Measurements from ENCODE around the gene MRPL54. TPM values are rescaled to one million over a fixed set of nuclear protein-coding genes. Genes with fewer than 3 reads are reported as not detected.
A peak's percentile ranks its signal among the peaks of the same experiment; 100 is the strongest.

Gene MRPL54
- 10 to 100 TPM; 23.3 to 86.3 (median 63.3) TPM for total RNA-seq

DNA sequence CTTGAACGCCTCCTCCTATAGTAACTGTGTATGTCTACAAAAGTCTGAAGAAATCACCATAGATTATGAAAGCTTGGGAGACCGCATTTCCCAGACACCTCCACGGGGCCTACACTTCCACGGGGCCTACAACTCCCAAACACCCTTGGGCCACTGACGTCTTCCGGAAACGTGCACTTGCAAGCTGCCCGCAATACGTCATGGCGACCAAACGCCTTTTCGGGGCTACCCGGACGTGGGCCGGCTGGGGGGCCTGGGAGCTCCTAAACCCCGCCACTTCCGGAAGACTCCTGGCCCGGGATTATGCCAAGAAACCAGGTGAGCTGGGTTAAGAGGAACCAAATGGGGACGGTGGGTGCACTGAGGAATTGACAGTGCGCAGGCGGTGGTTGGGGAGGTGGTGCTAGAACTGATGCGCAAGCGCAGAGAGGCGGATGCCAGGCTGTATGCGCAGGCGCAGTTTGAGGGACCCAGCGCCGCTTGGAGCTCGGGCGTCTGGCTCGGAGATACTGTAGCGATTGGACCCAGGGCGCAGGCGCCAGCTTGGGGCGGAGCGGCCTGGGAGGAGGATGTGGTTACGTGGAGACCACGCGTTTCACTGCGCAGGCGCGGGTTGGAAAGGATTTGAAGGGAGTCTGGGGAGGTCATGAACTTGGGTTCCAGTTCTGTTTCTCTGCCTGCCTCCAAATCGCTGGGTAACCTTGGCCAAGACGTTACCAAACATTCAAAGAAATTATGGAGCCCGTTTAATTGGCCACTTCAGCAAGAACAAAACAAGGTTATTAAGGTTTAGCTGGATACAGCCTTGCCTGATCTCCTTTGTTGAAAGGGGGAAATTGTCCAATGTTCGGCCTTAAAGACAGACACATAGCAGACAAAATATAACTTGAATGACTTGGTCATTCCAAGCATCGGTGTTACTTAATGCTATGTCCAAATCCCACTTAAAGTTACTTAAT, at the start of gene MRPL54:
Gene MRPL54, plus strand, starts transcription at position 182 of the 959 bp plus-strand sequence. Its CDS starts 19 bp downstream, at position 201.
- in situ Hi-C loops (cut with MboI; ENCODE audit: low sequenced_read_pairs in 4 of 4) (no loop called here), intact Hi-C loops (cut with DNase I; ENCODE audit: low total_unique reads) (loop anchor here (2.0 to 5.0 kb wide), 7 partner anchors 222 to 1925 kb away; partner anchors contain the start of genes ANKRD24, EEF2, FZR1 and SIRT6)
- no peaks in the 10 kb centered on the region for H3K9me3 ChIP-seq
- H3K27me3 ChIP-seq = no peaks in the 10 kb centered on the region
- peak within 1 kb of the TSS; percentile 92 to 100 (median 98) for H3K27ac ChIP-seq
- DNase-seq (peak; percentile 98 to 99), ATAC-seq (peak; percentile 95 to 96)
- peak; percentile 68 to 78 for TF ChIP-seq POLR2A (IDR thresholded peaks at IDR 0.05)
- TF ChIP-seq, protein P1, sequence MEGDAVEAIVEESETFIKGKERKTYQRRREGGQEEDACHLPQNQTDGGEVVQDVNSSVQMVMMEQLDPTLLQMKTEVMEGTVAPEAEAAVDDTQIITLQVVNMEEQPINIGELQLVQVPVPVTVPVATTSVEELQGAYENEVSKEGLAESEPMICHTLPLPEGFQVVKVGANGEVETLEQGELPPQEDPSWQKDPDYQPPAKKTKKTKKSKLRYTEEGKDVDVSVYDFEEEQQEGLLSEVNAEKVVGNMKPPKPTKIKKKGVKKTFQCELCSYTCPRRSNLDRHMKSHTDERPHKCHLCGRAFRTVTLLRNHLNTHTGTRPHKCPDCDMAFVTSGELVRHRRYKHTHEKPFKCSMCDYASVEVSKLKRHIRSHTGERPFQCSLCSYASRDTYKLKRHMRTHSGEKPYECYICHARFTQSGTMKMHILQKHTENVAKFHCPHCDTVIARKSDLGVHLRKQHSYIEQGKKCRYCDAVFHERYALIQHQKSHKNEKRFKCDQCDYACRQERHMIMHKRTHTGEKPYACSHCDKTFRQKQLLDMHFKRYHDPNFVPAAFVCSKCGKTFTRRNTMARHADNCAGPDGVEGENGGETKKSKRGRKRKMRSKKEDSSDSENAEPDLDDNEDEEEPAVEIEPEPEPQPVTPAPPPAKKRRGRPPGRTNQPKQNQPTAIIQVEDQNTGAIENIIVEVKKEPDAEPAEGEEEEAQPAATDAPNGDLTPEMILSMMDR (IDR thresholded peaks at IDR 0.05 in 4 of 5, conservative IDR thresholded peaks at IDR 0.05 in 1 of 5) = no peak
- peaks cover 0 to 39% of the 10 kb centered on the region in 2 donors for H3K36me3 ChIP-seq
- H3K4me3 ChIP-seq = peak within 1 kb of the TSS; percentile 83 to 97 (median 90)
- H3K4me1 ChIP-seq = peaks cover 21 to 22% of the 10 kb centered on the region in 2 donors

DNA sequence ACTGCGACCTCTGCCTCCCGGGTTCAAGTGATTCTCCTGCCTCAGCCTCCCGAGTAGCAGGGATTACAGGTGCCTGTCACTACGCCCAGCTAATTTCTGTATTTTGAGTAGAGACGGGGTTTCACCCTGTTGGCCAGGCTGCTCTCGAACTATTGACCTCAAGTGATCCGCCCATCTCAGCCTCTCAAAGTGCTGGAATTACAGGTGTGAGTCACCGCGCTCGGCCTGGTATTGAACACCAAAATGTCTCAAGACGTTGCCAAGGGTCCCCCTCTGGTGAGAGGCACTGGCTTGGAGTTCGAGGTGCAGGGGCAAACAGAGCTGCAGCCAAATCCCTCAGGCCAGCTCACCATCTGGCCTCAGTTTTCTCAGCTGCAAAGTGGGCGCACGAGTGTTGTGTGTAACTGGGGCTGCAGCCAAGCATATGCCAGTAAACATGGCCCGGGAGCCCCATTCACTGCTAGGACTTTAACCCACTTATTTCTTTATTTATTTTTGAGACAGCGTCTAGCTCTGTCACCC, 46.3 kb upstream of the MRPL54 start:
- Histone ChIP-seq H3K27me3 (peaks cover 16 to 35% (median 22%) of the 10 kb centered on the region in 3 donors), H3K9me3 (no peaks in the 10 kb centered on the region), H3K4me1 (no peaks in the 10 kb centered on the region), H3K27ac (no peak overlapping the region), H3K4me3 (no peak overlapping the region), H3K36me3 (no peaks in the 10 kb centered on the region)
- in situ Hi-C loops (cut with MboI; ENCODE audit: low sequenced_read_pairs in 4 of 4) (no loop called here), intact Hi-C loops (cut with DNase I; ENCODE audit: low total_unique reads) (no loop called here)
- ATAC-seq = no peak
- DNase-seq = no peak
- no peak for TF ChIP-seq POLR2A (IDR thresholded peaks at IDR 0.05)
- TF ChIP-seq, protein P1 (IDR thresholded peaks at IDR 0.05 in 4 of 5, conservative IDR thresholded peaks at IDR 0.05 in 1 of 5) = no peak

DNA sequence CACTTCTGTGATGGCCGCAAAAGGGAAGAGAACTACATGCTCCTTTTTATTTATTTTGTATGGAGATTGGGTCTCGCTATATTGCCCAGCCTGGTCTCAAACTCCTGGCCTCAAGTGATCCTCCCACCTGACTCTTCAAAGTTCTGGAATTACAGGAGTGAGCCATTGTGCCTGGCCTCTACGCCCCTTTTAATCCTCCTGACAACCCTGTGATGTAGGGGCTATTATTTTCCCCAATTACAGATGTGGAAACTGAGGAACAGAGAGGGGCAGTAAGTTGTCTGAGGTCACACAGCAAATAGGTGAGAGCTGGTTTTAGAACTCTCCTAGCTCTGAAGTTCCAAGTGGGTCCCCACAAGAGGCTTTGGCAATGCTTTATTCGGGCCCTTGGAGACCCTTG, 42.6 kb upstream of the MRPL54 start:
- DNase-seq = no peak
- no peaks in the 10 kb centered on the region for H3K9me3 ChIP-seq
- H3K4me1 ChIP-seq = no peaks in the 10 kb centered on the region
- ATAC-seq = no peak
- intact Hi-C loops (cut with DNase I; ENCODE audit: low total_unique reads) (no loop called here), in situ Hi-C loops (cut with MboI; ENCODE audit: low sequenced_read_pairs in 4 of 4) (no loop called here)
- no peaks in the 10 kb centered on the region for H3K36me3 ChIP-seq
- H3K4me3 ChIP-seq = no peak overlapping the region
- H3K27ac ChIP-seq = no peak overlapping the region
- peaks cover 43 to 65% (median 43%) of the 10 kb centered on the region in 3 donors for H3K27me3 ChIP-seq
- no peak for TF ChIP-seq POLR2A (IDR thresholded peaks at IDR 0.05)
- TF ChIP-seq, protein P1 (IDR thresholded peaks at IDR 0.05 in 4 of 5, conservative IDR thresholded peaks at IDR 0.05 in 1 of 5) = no peak

DNA sequence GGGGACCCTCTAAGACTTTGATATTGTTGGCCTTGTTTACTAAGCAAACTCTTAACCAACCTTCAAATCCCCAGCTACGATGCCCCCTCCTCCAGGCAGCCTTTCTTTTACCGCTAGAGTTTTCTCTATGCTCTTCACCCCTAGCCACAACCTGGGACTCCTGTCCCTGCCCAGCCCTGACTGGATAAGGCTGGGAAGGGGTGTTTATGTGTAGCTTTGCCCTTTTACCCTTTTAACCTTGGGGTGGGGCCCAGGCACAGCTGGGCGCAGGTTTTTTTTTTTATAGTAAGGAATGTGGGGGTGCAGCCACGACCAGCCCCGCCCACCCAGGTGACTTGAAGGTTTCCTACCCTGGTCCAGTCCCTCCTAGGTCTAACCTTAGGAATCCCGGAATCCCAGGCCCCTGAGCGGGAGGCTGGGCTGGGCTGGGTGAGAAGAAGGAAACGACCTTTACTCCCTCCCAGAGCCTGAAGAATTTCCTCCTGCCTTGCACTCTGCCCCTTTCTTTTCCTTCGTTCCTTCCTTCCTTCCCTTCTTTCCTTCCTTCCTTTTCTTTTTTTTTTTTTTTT, 42.0 kb upstream of the MRPL54 start:
- Histone ChIP-seq H3K4me3 (no peak overlapping the region), H3K9me3 (no peaks in the 10 kb centered on the region), H3K4me1 (no peaks in the 10 kb centered on the region), H3K27ac (no peak overlapping the region), H3K36me3 (no peaks in the 10 kb centered on the region), H3K27me3 (peaks cover 43 to 65% (median 47%) of the 10 kb centered on the region in 3 donors)
- TF ChIP-seq, protein P1 (IDR thresholded peaks at IDR 0.05 in 4 of 5, conservative IDR thresholded peaks at IDR 0.05 in 1 of 5) = no peak
- no peak for TF ChIP-seq POLR2A (IDR thresholded peaks at IDR 0.05)
- no peak for DNase-seq
- ATAC-seq = no peak
- in situ Hi-C loops (cut with MboI; ENCODE audit: low sequenced_read_pairs in 4 of 4) (no loop called here), intact Hi-C loops (cut with DNase I; ENCODE audit: low total_unique reads) (no loop called here)
